GM21515 (cell line): Measurements from ENCODE around the gene MCL1.

Experiments
- ATAC-seq: cut with Tn5 transposase; IDR thresholded peaks from one replicate; pipeline ENCODE4 v1.9.1; 2021; ENCODE audit not compliant: unreplicated experiment

Gene MCL1

DNA sequence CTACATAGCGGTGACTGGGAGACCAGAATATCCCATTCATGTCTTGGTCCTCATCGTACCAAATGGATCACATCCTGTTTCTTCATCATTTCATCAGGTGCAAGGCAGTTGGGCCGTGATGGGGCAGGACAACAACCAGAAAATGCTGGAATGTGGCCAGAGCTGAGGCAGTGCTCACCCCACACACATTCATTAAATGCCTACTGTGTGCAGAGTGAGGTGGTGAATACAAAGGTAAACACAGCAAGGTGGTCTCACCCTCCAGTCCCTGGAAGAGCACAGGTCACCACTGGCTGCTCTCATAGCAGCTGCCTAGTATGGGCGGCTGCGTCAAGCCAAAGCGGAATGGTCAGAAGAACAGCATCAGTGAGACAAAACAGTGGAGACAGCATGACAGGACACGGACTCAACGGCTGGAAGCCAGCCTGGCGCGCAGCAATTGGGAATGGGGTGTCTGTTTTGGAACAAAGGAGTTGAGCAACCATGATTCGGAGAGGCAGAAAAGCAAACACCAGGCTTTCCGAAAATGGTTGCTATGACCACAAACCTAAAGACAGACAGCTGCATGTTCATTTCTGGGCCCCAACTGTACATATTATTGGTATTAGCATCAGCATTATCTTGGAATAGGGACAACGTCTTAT is 35.8 kb downstream of the MCL1 start:
- no peak for ATAC-seq

- ATAC-seq, result no peak
Observed at GRCh38 chr1:150537732-150538684, 41.4 kb downstream of the MCL1 start.

GRCh38 chr1:150536836-150537731 is 42.3 kb downstream of the MCL1 start:
- no peak for ATAC-seq

- no peak for ATAC-seq
Observed at GRCh38 chr1:150535511-150536287, 43.7 kb downstream of the MCL1 start.

- no peak for ATAC-seq
Observed at GRCh38 chr1:150534002-150534401, 45.4 kb downstream of the MCL1 start.

- ATAC-seq, result no peak
Observed at GRCh38 chr1:150532860-150533259, 46.5 kb downstream of the MCL1 start.

GRCh38 chr1:150530491-150531159 is 48.8 kb downstream of the MCL1 start:
- no peak for ATAC-seq

DNA sequence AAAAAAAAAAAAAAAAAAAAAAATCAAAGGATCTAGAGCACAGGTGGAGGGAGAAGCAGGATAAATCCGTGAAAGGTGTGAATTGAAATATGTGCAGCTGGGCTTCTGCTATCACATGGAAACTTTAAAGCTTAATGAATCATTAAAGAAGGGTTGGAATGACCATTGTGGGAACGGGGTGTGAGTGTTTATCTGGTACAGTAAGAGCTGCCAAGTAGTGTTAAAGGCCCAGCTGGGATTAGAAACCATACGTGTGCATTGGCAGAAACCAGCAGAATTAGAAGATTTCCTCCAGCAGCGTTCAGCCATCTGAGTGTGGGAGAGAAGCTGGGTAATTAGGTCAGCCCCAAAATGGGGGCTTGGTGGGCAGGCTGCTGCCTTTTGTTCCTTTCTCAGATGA is 50.4 kb downstream of the MCL1 start:
- ATAC-seq, result no peak

GRCh38 chr1:150528196-150528595 is 51.2 kb downstream of the MCL1 start:
- ATAC-seq, result no peak

DNA sequence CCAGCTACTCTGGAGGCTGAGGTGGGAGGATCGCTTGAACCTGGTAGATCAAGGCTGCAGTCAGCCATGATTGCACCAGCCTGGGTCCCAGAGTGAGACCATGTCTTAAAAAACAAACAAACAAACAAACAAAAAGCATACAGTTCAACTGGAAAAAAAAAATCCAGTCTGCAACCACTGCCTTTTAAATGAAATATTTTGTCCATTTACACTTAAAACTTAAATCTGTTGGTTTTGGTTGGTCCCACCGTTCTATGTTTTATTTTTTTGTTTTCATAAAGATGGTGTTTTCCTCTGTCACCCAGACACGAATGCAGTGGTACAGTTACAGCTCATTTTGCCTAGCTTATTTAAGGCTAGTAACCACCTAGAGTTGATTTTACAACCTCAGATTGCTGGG is 54.1 kb downstream of the MCL1 start:
- no peak for ATAC-seq
